Panc1 (cell line): ENCODE data around the gene PSPC1. TPM values are rescaled to one million over a fixed set of nuclear protein-coding genes. Genes with fewer than 3 reads are reported as not detected.

Experiments used
- ATAC-seq: fragments of 200-7000 bp; cut with Tn5 transposase; 2 replicates; pipeline ENCODE4 v1.9.1; 2020; ENCODE audit warnings: mild to moderate bottlenecking, moderate library complexity
- BruUV-seq: library from RNA; stranded (reverse); fragments of 400-500 nt; replicated peaks from 2 replicates; lab custom pipeline; 2021; lab: Mats Ljungman, UMichigan
- CTCF ChIA-PET: fragments of 300-600 bp; sonication (Branson Sonifier 250); formaldehyde crosslinking; loops from one replicate; lab custom pipeline; 2022; ENCODE audit warnings: antibody characterized with exemption; lab: Charles Lee
- POLR2A ChIA-PET: fragments of 300-600 bp; sonication (Branson Sonifier 250); formaldehyde crosslinking; loops from one replicate; lab custom pipeline; 2022; ENCODE audit warnings: antibody characterized with exemption; lab: Charles Lee
- DNase-seq: peaks from one replicate; pipeline ENCODE4 v3.0.0-alpha.2; 2010; ENCODE audit warnings: low read depth, low spot score
- H3K27ac ChIP-seq: 2 replicates; pipeline ENCODE4 v1.5.1; 2011; ENCODE audit warnings: mild to moderate bottlenecking, low read length, inconsistent platforms
- H3K27me3 ChIP-seq: fragments of 200-500 bp; sonication (Bioruptor generic); 2 replicates; pipeline ENCODE4 v1.6.0; 2014; ENCODE audit warnings: low read length, inconsistent platforms; ENCODE audit not compliant: control insufficient read depth, insufficient read depth
- H3K36me3 ChIP-seq: fragments of 200-500 bp; sonication (Bioruptor generic); 2 replicates; pipeline ENCODE4 v1.5.1; 2014; ENCODE audit warnings: inconsistent platforms, mild to moderate bottlenecking, low read length, moderate library complexity; ENCODE audit not compliant: control insufficient read depth, insufficient read depth
- H3K4me1 ChIP-seq: 2 replicates; pipeline ENCODE4 v1.5.1; 2011; ENCODE audit warnings: inconsistent platforms, mild to moderate bottlenecking, low read length, moderate library complexity; ENCODE audit not compliant: control insufficient read depth, insufficient read depth
- H3K4me3 ChIP-seq, 2 experiments: 2 replicates each; pipeline ENCODE4 v1.5.1; 2011 to 2012; ENCODE audit warnings: low read depth in 2 of 2, low read length in 2 of 2, mild to moderate bottlenecking in 2 of 2, inconsistent platforms in 1 of 2, moderate library complexity in 1 of 2
- H3K9me3 ChIP-seq: fragments of 200-500 bp; sonication (Bioruptor generic); 2 replicates; pipeline ENCODE4 v1.5.1; 2014; ENCODE audit warnings: low read depth, mild to moderate bottlenecking, inconsistent platforms, low read length, moderate library complexity; ENCODE audit not compliant: control insufficient read depth, insufficient read depth
- POLR2AphosphoS5 ChIP-seq: IDR thresholded peaks from 2 replicates; pipeline ENCODE4 v1.6.1; 2012; ENCODE audit warnings: mild to moderate bottlenecking, low read depth, low read length, moderate library complexity
- SIN3A ChIP-seq: IDR thresholded peaks from 2 replicates; pipeline ENCODE4 v1.6.1; 2012; ENCODE audit warnings: low read depth, mild to moderate bottlenecking, low read length, moderate library complexity, borderline replicate concordance; ENCODE audit not compliant: insufficient read depth
- TCF7L2 ChIP-seq: IDR thresholded peaks from 2 replicates; pipeline ENCODE4 v1.6.1; 2011; ENCODE audit warnings: mild to moderate bottlenecking, low read depth, low read length, inconsistent platforms
- in situ Hi-C: cut with HindIII; loops from 2 replicates; pipeline ENCODE4 v1.10.0; 2016; ENCODE audit warnings: low sequenced_read_pairs, low pct_unique_long_range_greater_than_20kb
- intact Hi-C: fragments of 100-400 bp; cut with micrococcal nuclease; formaldehyde crosslinking; loops from one replicate; pipeline ENCODE4 v1.10.0; 2022; ENCODE audit not compliant: unreplicated experiment
- total RNA-seq: library from RNA; stranded (reverse); gene quantifications from one replicate; pipeline ENCODE4 v1.2.1, GENCODE V29; 2021; ENCODE audit not compliant: unreplicated experiment
- TF ChIP-seq, protein P1 (sequence below), 2 experiments: IDR thresholded peaks; 2 replicates each; pipeline ENCODE4 v1.6.1; 2011 to 2012; ENCODE audit warnings: low read depth in 2 of 2, control low read depth in 1 of 2, low read length in 1 of 2, mild to moderate bottlenecking in 1 of 2, moderate library complexity in 1 of 2; ENCODE audit not compliant: insufficient read depth in 1 of 2
- TF ChIP-seq, protein P2 (sequence below): fragments of 450-650 bp; IDR thresholded peaks from 2 replicates; pipeline ENCODE4 v1.5.1; 2017; ENCODE audit warnings: mild to moderate bottlenecking

Gene PSPC1
- total RNA-seq, 1 experiment from 2014 or later = 39.1 TPM

DNA sequence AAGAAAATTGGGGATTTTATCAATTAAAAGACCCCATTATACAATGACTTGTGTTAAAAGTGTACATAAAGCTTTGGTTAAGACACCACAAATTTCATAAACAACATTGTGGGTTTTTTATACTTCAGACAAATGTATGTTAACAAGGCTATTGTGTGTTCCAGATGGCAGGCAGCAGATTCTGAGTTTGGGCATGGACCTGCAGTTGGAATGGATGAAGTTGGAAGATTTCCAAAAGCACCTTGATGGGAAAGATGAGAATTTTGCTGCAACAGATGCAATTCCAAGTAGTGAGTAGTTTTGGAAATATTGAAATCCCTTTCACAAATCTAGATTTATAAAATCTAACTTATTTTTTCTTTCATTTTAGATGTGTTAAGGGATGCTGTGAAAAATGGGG is 123.9 kb downstream of the PSPC1 start:
- peaks cover 3% of the 10 kb centered on the region; the same call in 1 of the 2 replicates for H3K36me3 ChIP-seq
- no peak overlapping the region for H3K27ac ChIP-seq
- H3K4me3 ChIP-seq = no peak overlapping the region
- H3K9me3 ChIP-seq = no peaks in the 10 kb centered on the region
- ATAC-seq (no peak), DNase-seq (no peak)
- in situ Hi-C loops (no loop called here), intact Hi-C loops (no loop called here)
- TF ChIP-seq POLR2AphosphoS5 (no peak), TCF7L2 (no peak), SIN3A (no peak)
- TF ChIP-seq, protein P1, sequence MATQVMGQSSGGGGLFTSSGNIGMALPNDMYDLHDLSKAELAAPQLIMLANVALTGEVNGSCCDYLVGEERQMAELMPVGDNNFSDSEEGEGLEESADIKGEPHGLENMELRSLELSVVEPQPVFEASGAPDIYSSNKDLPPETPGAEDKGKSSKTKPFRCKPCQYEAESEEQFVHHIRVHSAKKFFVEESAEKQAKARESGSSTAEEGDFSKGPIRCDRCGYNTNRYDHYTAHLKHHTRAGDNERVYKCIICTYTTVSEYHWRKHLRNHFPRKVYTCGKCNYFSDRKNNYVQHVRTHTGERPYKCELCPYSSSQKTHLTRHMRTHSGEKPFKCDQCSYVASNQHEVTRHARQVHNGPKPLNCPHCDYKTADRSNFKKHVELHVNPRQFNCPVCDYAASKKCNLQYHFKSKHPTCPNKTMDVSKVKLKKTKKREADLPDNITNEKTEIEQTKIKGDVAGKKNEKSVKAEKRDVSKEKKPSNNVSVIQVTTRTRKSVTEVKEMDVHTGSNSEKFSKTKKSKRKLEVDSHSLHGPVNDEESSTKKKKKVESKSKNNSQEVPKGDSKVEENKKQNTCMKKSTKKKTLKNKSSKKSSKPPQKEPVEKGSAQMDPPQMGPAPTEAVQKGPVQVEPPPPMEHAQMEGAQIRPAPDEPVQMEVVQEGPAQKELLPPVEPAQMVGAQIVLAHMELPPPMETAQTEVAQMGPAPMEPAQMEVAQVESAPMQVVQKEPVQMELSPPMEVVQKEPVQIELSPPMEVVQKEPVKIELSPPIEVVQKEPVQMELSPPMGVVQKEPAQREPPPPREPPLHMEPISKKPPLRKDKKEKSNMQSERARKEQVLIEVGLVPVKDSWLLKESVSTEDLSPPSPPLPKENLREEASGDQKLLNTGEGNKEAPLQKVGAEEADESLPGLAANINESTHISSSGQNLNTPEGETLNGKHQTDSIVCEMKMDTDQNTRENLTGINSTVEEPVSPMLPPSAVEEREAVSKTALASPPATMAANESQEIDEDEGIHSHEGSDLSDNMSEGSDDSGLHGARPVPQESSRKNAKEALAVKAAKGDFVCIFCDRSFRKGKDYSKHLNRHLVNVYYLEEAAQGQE (IDR thresholded peaks at IDR 0.05; ENCODE audit: insufficient read depth in 1 of 2, low read depth in 2 of 2, low read length in 1 of 2) = no peak
- TF ChIP-seq, protein P2, sequence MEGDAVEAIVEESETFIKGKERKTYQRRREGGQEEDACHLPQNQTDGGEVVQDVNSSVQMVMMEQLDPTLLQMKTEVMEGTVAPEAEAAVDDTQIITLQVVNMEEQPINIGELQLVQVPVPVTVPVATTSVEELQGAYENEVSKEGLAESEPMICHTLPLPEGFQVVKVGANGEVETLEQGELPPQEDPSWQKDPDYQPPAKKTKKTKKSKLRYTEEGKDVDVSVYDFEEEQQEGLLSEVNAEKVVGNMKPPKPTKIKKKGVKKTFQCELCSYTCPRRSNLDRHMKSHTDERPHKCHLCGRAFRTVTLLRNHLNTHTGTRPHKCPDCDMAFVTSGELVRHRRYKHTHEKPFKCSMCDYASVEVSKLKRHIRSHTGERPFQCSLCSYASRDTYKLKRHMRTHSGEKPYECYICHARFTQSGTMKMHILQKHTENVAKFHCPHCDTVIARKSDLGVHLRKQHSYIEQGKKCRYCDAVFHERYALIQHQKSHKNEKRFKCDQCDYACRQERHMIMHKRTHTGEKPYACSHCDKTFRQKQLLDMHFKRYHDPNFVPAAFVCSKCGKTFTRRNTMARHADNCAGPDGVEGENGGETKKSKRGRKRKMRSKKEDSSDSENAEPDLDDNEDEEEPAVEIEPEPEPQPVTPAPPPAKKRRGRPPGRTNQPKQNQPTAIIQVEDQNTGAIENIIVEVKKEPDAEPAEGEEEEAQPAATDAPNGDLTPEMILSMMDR = no peak
- no peaks in the 10 kb centered on the region for H3K27me3 ChIP-seq
- ChIA-PET POLR2A (no interaction called here), CTCF (no interaction called here)
- H3K4me1 ChIP-seq = no peaks in the 10 kb centered on the region
- no TSS peak for BruUV-seq

DNA sequence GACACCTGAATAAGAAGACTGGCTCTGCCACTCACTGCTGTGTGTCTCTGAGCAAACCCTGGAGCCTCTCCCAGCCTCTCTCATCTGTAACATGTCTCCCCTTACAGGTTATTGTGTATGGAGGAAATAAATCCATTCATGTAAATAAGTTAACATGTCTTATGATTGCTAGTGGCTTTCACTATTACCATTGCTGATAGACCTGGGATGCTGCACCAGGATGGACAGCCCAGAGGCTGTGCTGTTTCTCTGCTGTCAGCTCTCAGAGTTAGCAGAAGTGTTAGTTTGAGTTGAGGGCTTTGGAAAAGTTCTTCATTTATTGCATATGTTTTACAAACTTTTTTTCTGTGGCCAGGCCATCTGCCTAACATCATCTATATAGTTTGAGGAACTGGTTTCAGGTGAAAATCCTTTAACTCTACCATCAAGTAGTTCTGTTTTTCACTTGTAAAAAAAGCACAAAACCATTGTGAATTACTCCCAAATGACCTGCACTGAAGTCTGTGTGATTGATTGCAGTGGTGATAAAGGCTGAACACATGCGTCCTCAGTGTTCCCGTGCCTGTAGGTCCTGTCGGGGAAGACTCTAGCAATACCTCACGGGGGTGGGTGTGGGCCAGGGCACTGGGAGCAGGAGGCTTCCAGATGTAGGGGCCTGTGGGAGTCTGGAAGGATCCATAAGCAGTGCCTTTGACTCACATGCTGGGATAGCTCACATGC is 124.7 kb downstream of the PSPC1 start:
- DNase-seq (no peak), ATAC-seq (no peak)
- no TSS peak for BruUV-seq
- peaks cover 3% of the 10 kb centered on the region; the same call in 1 of the 2 replicates for H3K36me3 ChIP-seq
- no peaks in the 10 kb centered on the region for H3K27me3 ChIP-seq
- H3K4me1 ChIP-seq = no peaks in the 10 kb centered on the region
- H3K27ac ChIP-seq = no peak overlapping the region
- in situ Hi-C loops = no loop called here
- intact Hi-C loops = no loop called here
- H3K9me3 ChIP-seq = no peaks in the 10 kb centered on the region
- CTCF ChIA-PET = no interaction called here
- TF ChIP-seq, protein P2 = no peak
- TF ChIP-seq TCF7L2 = no peak
- TF ChIP-seq, protein P1 (IDR thresholded peaks at IDR 0.05; ENCODE audit: insufficient read depth in 1 of 2, low read depth in 2 of 2, low read length in 1 of 2) = no peak
- TF ChIP-seq SIN3A = no peak
- no peak for TF ChIP-seq POLR2AphosphoS5
- H3K4me3 ChIP-seq = no peak overlapping the region
- POLR2A ChIA-PET = no interaction called here
